PC-3 (cell line): ENCODE data around the gene TNFRSF4. TPM values are rescaled to one million over a fixed set of nuclear protein-coding genes. Genes with fewer than 3 reads are reported as not detected.

Experiments
- ATAC-seq: fragments of 200-7000 bp; cut with Tn5 transposase; 2 replicates; pipeline ENCODE4 v1.9.1; 2020; ENCODE audit warnings: mild to moderate bottlenecking, moderate library complexity
- BruUV-seq: library from RNA; stranded (reverse); fragments of 400-500 nt; replicated peaks from 2 replicates; lab custom pipeline; 2021; lab: Mats Ljungman, UMichigan
- CTCF ChIA-PET: fragments of 300-600 bp; sonication (Branson Sonifier 250); formaldehyde crosslinking; loops from one replicate; lab custom pipeline; 2022; ENCODE audit warnings: antibody characterized with exemption; lab: Charles Lee
- POLR2A ChIA-PET: fragments of 300-600 bp; sonication (Branson Sonifier 250); formaldehyde crosslinking; loops from one replicate; lab custom pipeline; 2022; ENCODE audit warnings: antibody characterized with exemption; ENCODE audit not compliant: unreplicated experiment; lab: Charles Lee
- DNase-seq: peaks from one replicate; pipeline ENCODE4 v3.0.0-alpha.2; 2015
- H2AFZ ChIP-seq: fragments of 300-600 bp; sonication (generic); 2 replicates; pipeline ENCODE4 v1.6.0; 2016; ENCODE audit warnings: antibody characterized with exemption, low read length
- H3F3A ChIP-seq: fragments of 300-600 bp; sonication (generic); one replicate; pipeline ENCODE4 v1.6.0; 2017; ENCODE audit warnings: antibody characterized with exemption, low read length, control low read depth, mild to moderate bottlenecking; ENCODE audit not compliant: unreplicated experiment
- H3K27ac ChIP-seq: fragments of 300-600 bp; sonication (generic); 2 replicates; pipeline ENCODE4 v1.5.1; 2016; ENCODE audit warnings: mild to moderate bottlenecking, low read length
- H3K27me3 ChIP-seq: fragments of 300-600 bp; sonication (generic); 2 replicates; pipeline ENCODE4 v1.6.1; 2016; ENCODE audit warnings: low read length, mixed read lengths
- H3K36me3 ChIP-seq: fragments of 300-600 bp; sonication (generic); 2 replicates; pipeline ENCODE4 v1.6.1; 2016; ENCODE audit warnings: low read depth, mixed run types, low read length, mixed read lengths
- H3K4me1 ChIP-seq: fragments of 300-600 bp; sonication (generic); 2 replicates; pipeline ENCODE4 v1.5.1; 2016; ENCODE audit warnings: low read length; ENCODE audit not compliant: insufficient read depth
- H3K4me2 ChIP-seq: fragments of 300-600 bp; sonication (generic); 2 replicates; pipeline ENCODE4 v1.6.0; 2016; ENCODE audit warnings: low read length
- H3K4me3 ChIP-seq: fragments of 300-600 bp; sonication (generic); 2 replicates; pipeline ENCODE4 v1.5.1; 2016; ENCODE audit warnings: mild to moderate bottlenecking, low read length, mixed read lengths
- H3K79me2 ChIP-seq: fragments of 300-600 bp; sonication (generic); 2 replicates; pipeline ENCODE4 v1.6.1; 2017; ENCODE audit warnings: low read length, mixed read lengths
- H3K9ac ChIP-seq: fragments of 300-600 bp; sonication (generic); 2 replicates; pipeline ENCODE4 v1.6.0; 2016; ENCODE audit warnings: mild to moderate bottlenecking, low read length
- H3K9me2 ChIP-seq: fragments of 300-600 bp; sonication (generic); replicated peaks from 2 replicates; pipeline ENCODE4 v1.6.1; 2016; ENCODE audit warnings: mixed run types, low read length, mixed read lengths
- H3K9me3 ChIP-seq: fragments of 300-600 bp; sonication (generic); 2 replicates; pipeline ENCODE4 v1.6.1; 2016; ENCODE audit warnings: low read length, mixed read lengths
- H4K20me1 ChIP-seq: fragments of 300-600 bp; sonication (generic); 2 replicates; pipeline ENCODE4 v1.6.1; 2016; ENCODE audit warnings: low read length, mixed read lengths
- EZH2 ChIP-seq: fragments of 300-600 bp; sonication (generic); IDR thresholded peaks from one replicate; pipeline ENCODE4 v1.6.1; 2017; ENCODE audit warnings: antibody characterized with exemption, mild to moderate bottlenecking, low read length; ENCODE audit not compliant: unreplicated experiment
- EZH2phosphoT487 ChIP-seq: fragments of 300-600 bp; sonication (generic); IDR thresholded peaks from 2 replicates; pipeline ENCODE4 v1.6.1; 2018; ENCODE audit warnings: mild to moderate bottlenecking, antibody characterized with exemption, low read length, borderline replicate concordance
- intact Hi-C: fragments of 100-400 bp; cut with micrococcal nuclease; formaldehyde crosslinking; loops from 2 replicates; pipeline ENCODE4 v1.9.0; 2023
- total RNA-seq: library from RNA; depleted of rRNA; stranded (reverse); fragments of >200 nt; gene quantifications from 2 replicates; pipeline ENCODE4 v1.2.3, GENCODE V29; 2014
- TF ChIP-seq, protein P1 (sequence below): fragments of 300-600 bp; sonication (generic); conservative IDR thresholded peaks from 2 replicates; pipeline ENCODE4 v1.5.1; 2017; ENCODE audit warnings: antibody characterized with exemption, low read depth, mild to moderate bottlenecking, low read length

The TNFRSF4 gene
- total RNA-seq, 1 experiment from 2014 or later = 0.11 TPM

GRCh38 chr1:1200876-1201810, 12.8 kb downstream of the TNFRSF4 start:
- no peak overlapping the region for H3K27ac ChIP-seq
- H3K9me2 ChIP-seq = no peaks in the 10 kb centered on the region
- H3K27me3 ChIP-seq = no peaks in the 10 kb centered on the region
- intact Hi-C loops = no loop called here
- H3K4me3 ChIP-seq = peak overlapping the region; percentile 71
- H3K36me3 ChIP-seq = no peaks in the 10 kb centered on the region
- peaks cover 11% of the 10 kb centered on the region; the same call in 1 of the 2 replicates for H3K4me1 ChIP-seq
- H3K4me2 ChIP-seq = peak overlapping the region; percentile 94
- H3K79me2 ChIP-seq = peaks cover 12% of the 10 kb centered on the region
- CTCF ChIA-PET = no interaction called here
- no peaks in the 10 kb centered on the region for H3K9me3 ChIP-seq
- TF ChIP-seq EZH2phosphoT487 (no peak), EZH2 (no peak)
- TF ChIP-seq, protein P1, sequence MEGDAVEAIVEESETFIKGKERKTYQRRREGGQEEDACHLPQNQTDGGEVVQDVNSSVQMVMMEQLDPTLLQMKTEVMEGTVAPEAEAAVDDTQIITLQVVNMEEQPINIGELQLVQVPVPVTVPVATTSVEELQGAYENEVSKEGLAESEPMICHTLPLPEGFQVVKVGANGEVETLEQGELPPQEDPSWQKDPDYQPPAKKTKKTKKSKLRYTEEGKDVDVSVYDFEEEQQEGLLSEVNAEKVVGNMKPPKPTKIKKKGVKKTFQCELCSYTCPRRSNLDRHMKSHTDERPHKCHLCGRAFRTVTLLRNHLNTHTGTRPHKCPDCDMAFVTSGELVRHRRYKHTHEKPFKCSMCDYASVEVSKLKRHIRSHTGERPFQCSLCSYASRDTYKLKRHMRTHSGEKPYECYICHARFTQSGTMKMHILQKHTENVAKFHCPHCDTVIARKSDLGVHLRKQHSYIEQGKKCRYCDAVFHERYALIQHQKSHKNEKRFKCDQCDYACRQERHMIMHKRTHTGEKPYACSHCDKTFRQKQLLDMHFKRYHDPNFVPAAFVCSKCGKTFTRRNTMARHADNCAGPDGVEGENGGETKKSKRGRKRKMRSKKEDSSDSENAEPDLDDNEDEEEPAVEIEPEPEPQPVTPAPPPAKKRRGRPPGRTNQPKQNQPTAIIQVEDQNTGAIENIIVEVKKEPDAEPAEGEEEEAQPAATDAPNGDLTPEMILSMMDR = no peak
- peak overlapping the region; percentile 86 for H2AFZ ChIP-seq
- POLR2A ChIA-PET = interaction anchor here (0.6 kb wide), 1 partner anchor 14 kb away, joined by 3 read pairs; no protein-coding TSS in a partner anchor
- ATAC-seq = peak; percentile 57
- peak; percentile 48 for DNase-seq
- H3F3A ChIP-seq = no peaks in the 10 kb centered on the region
- H3K9ac ChIP-seq = peak overlapping the region; percentile 45; the same call in 1 of the 2 replicates
- H4K20me1 ChIP-seq = no peaks in the 10 kb centered on the region
- BruUV-seq = no TSS peak

- no TSS peak for BruUV-seq
- Histone ChIP-seq H3K4me1 (peaks cover 2% of the 10 kb centered on the region; the same call in 1 of the 2 replicates), H2AFZ (no peak overlapping the region), H3K79me2 (peaks cover 3% of the 10 kb centered on the region), H3F3A (no peaks in the 10 kb centered on the region), H4K20me1 (no peaks in the 10 kb centered on the region), H3K9ac (no peak overlapping the region), H3K4me2 (peak overlapping the region; percentile 94), H3K9me3 (no peaks in the 10 kb centered on the region), H3K36me3 (no peaks in the 10 kb centered on the region), H3K27ac (no peak overlapping the region), H3K4me3 (peak overlapping the region; percentile 71; the same call in 1 of the 2 replicates), H3K27me3 (no peaks in the 10 kb centered on the region), H3K9me2 (no peaks in the 10 kb centered on the region)
- no peak for TF ChIP-seq EZH2
- TF ChIP-seq EZH2phosphoT487 = no peak
- TF ChIP-seq, protein P1 = no peak
- ChIA-PET POLR2A (interaction anchor here (0.6 kb wide), 1 partner anchor 13 kb away, joined by 3 read pairs; no protein-coding TSS in a partner anchor), CTCF (no interaction called here)
- DNase-seq (no peak), ATAC-seq (no peak)
- intact Hi-C loops = no loop called here
Observed at GRCh38 chr1:1199961-1200875, 13.7 kb downstream of the TNFRSF4 start.
